NCI-H1417 treated with DMSO at 0.1 percent for 48 hours (cell line): ENCODE results near the gene TPI1.
A peak's percentile ranks its signal among the peaks of the same experiment; 100 is the strongest.
"Not testable (repeated sequence)": the region's sequence is repeated elsewhere in the genome, so short reads cannot be mapped to it uniquely, and the experiment has no call there.

ENCODE experiments used
- DNase-seq: peaks from one replicate; lab custom pipeline; 2025; lab: John Stamatoyannopoulos, UW

The TPI1 gene

DNA sequence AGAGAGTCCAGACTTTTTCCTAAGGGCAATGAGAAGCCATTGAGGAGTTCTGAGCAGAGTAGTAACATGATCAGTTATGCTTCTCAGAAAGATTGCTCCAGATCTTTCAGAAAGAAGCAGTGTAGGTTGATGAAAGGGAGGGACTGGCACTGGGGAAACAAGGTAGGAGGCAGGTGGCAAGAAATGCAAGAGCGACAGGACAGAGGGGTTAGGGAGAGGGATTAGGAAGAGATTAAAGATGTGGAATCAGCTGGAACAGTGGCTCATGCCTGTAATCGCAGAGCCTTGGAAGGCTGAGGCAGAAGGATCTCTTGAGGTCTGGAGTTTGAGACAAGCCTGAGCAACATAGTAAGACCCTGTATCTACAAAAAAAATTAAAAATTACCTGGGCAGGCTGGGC is 19.7 kb upstream of the TPI1 start:
- DNase-seq = no peak

DNA sequence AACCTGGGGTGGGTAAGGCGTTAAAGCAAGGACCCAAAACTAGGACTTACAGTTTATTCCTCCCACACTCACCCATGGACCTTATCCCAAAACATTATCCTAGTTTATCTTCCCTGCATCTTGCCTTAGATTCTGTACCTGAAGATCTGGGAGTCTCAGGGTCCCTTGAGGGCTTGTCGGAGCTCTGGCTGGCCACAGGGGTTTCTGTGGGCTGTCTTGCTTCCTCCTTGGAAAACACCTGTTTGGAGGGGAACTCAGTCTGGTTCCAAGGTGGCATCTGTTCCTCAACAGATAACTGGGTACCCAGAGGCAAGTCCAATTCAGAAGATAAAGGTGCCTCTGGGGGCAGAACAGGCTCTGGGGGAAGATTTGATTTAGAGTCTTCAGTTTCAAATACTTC is 17.9 kb upstream of the TPI1 start:
- no peak for DNase-seq

DNA sequence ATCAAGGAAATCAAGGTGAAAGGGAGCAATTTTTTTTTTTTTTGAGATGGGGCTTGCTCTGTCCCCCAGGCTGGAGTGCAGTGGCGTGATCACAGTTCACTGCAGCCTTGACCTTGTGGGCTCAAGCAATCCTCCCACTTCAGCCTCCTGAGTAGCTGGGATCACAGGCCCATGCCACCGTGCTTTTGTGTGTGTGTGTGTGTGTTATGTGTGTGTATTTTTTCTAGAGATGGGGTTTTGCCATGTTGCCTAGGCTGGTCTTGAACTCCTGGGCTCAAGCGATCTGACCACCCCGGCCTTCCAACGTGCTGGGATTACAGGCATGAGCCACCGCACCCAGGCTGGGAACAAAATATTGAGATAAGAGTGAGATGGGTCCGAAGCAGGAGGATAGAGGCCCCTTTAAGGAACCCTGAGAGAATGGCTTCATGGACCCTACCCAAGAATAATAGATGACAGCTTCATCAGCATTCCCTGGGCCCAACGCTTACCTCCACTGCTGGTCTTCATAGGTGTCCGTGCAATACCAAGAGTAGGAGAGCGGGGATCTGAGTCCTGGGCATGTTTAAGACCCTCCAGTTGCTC is 17.3 kb upstream of the TPI1 start:
- DNase-seq = no peak

DNA sequence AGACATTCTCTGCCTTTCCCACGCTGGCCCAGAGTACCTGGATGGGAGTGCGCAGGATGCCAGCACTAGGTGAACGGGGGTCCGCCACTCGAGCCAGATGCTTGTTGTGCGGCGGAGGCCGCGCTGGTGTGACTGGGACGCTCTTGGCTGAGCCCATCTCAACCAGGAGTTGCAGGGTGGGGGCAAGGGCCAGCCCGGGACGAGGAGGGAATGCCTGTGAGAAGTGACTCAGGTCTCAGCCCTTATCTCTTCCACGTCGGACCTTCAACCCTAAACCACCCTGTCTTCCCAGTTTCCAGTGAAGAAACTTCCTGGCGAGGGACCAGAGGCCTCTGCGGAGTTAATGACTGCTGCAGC is 16.6 kb upstream of the TPI1 start:
- no peak for DNase-seq

DNA sequence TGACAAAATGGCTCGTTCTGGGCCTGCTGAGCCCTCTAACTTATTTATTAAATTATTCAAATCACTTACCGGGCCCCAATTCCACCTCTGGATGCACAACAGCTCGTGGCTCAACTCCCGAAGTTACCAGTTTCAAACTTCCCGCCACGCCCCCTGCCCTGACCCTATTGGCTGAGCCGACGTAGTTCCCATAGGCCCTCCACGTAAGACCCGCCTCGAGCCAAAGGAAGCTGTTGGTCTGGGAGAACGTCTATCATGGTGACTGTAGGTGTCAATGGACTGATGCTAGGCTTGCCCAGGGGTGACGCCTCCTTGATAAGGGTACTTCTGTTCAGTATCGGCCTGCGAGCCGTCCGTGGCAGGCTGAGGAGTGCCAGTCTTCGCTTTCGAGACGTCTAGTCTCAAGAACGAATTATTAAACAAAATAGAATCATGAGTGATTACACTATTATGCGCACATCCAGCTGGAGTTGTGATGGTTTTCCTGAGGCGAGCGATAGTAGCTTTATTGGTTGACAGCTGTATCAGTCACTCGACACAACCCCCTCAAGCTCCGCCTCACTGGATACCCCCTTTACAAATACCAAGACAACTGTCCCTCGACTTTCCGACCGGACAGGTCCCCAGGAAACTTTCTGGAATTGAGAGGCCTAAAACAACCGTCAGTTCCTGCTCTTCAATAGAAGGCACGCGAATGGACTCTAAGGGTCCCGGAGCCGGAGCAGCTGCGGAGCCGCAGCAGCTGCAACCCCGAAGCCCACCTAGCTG is 16.0 kb upstream of the TPI1 start, which contains the start of gene CDCA3:
Gene CDCA3, minus strand, starts transcription at position 134 of the 768 bp plus-strand sequence. CDS start 334 bp downstream, outside the sequence.
- peak; percentile 90 for DNase-seq

DNA sequence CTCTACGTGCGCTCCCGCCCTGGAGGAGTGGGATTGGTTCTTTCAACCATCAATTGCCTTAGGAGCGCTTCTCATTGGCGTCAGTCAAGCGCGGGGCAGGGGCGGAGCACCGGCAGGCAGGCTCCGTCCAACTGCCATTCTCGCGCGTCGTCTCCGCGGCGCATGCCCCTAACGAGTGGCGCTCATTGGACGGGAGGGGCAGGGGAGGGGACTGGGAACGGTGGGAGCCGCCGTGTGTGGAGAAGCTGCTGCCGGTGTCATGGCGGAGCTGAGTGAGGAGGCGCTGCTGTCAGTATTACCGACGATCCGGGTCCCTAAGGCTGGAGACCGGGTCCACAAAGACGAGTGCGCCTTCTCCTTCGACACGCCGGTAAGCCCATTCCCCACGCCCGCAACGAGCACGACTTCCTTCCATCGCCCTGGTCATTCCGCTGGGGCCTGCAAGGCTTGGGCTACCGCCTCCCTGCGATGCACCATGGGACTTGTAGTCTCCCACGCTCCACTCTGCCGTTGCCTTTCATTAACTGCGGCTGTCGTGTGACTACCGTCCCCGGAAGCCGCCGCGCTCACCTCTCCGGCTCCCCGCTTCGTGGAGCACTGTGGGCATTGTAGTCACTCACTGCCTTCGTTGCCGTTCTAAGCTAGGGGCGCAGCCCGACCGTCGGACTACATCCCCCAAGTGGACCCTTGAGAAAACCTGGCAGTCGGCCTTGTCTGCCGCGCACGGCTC is 15.2 kb upstream of the TPI1 start, which contains the start of gene USP5:
Gene USP5, plus strand, starts transcription at position 230 of the 730 bp plus-strand sequence. Its CDS starts 30 bp downstream, at position 260.
- DNase-seq = peak; percentile 98

DNA sequence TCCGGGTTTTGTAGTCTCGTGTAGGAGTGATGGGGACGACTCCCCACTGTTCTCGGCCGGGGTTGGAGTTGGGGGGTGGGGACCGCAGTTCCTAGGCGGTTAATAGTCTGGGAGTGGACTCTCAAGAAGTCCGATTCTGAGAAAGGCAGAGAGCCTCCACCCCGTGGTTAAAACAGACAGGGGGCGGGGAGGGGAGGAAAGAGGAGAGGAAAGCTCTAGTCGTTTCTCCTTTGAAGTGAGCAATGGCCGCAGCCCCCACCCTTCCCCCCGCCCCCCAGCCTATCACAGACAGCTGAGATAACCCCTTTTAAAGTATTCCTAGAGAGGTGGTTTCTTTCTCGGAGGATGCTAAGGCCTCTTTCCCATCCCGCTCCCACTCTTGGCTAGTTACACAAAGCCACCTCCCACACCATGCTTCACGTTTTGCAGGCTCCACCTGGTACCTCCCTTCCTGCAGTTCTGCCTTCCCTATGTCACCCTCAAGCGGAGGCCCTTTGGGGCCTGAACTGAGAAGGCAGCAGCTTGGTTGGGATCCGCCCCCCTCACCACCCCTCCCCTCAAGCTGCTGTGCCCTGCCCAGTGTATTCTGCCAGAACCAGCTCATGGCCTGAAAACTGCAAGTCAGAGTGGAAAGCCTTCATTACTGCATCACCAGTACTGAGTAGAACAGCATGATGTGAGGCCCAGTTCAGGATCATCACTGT is 14.5 kb upstream of the TPI1 start:
- no peak for DNase-seq

DNA sequence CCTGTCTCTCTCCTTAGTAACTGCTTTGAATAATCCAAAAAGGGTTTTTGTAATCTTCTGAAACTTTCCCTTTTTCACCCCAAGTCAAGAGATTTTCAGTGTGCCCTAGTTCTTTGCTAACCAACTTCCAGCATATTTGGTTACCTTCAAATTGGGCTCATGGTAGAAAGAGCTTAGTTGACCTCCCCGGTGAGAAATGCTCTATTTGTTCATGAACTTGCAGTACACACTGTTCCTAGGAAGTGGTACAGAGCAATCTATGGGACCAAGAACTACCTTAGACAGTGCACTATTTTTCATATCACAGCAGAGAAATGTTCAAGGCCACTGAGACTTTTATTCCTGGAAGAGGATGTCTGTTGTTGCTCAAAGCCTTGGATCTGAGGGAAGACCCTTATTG is 13.7 kb upstream of the TPI1 start:
- DNase-seq = no peak

DNA sequence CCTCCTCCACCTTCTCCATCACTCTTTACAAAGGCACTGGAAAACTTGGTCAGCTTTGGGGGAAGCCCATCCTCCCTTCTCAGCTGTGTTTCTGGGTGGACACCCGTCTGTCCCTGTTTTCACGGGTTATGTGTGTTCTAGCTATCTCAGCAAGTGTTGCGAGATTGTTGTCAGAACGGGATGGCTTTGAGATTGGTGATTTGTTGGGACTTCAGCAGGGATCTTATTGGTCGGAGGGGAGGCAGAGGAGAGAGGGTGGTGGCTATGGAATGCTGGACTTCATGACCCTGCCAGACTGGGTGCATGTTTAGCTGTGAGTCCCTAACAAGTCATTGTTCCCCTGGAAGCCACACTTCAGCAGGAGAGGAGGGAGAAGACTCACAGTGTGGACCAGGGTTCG is 13.3 kb upstream of the TPI1 start:
- no peak for DNase-seq

DNA sequence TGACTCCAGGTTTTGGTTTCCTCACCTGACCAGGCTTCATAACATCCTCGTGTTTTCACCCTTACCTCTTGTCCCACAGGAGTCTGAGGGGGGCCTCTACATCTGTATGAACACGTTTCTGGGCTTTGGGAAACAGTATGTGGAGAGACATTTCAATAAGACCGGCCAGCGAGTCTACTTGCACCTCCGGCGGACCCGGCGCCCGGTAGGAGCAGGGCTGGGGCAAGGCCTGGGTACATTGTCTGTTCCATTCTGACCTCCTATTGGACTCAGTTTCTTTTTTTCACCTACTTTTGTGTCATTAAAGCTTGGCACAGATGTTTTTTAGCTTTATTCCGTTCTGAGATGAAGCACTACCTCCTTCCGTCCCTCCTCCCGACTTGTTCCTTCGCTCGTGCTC is 12.0 kb upstream of the TPI1 start:
- no peak for DNase-seq

DNA sequence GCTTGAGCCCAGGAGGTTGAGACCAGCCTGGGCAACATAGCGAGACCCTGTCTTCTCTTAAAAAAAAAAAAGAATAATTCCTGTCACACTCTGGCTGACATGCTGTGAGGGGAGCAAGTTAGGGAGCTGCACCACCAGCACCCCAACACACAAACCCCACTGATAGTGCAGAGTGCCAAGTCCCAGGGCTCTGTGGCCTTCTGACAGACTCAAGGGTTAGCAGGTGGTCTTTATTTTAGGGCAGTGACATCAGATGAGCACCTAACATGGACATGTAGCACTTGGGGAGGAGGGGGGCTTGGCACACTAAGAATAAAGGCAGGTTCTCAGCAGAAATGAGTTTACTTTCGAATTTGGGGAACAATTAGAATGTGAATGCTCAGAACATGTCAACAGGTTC is 8.5 kb upstream of the TPI1 start:
- no peak for DNase-seq

DNA sequence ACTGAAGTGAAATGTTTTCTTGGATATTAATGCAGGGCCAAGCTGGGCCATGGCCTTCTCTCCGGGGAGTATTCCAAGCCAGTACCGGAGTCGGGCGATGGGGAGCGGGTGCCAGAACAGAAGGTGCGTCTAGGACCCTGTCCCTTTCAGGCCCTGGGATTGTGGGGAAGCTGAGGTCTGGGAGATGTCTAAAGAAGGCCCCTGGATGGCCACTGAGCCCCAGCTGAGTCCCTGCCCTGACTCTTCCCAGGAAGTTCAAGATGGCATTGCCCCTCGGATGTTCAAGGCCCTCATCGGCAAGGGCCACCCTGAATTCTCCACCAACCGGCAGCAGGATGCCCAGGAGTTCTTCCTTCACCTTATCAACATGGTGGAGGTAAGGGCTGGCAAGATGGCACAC is 7.2 kb upstream of the TPI1 start:
- DNase-seq = no peak

DNA sequence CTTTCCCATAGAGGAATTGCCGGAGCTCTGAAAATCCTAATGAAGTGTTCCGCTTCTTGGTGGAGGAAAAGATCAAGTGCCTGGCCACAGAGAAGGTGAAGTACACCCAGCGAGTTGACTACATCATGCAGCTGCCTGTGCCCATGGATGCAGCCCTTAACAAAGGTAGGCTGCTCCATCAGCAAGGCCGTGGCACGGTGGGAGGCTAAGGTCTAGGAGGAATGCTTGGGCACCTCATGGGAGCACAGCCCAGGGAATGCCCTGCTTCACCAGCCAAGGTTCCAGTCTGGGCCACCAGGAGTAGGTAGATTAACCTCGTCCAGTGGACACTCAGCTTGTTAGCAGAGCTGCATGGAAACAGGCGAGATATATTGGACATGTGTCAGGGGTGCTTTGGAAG is 6.4 kb upstream of the TPI1 start:
- DNase-seq = no peak

DNA sequence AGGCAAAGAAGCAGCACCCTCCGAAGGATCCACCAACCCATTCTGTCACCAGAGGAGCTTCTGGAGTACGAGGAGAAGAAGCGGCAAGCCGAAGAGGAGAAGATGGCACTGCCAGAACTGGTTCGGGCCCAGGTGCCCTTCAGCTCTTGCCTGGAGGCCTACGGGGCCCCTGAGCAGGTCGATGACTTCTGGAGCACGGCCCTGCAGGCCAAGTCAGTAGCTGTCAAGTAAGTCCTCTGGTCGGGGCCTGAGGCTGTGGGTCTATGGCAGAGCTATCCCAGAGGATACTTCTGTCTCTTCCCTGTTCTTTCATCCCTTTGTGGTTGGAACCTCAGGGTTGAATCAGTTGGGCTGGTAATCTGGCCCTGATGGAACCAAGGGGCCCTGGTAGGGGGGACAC is 5.9 kb upstream of the TPI1 start:
- no peak for DNase-seq

DNA sequence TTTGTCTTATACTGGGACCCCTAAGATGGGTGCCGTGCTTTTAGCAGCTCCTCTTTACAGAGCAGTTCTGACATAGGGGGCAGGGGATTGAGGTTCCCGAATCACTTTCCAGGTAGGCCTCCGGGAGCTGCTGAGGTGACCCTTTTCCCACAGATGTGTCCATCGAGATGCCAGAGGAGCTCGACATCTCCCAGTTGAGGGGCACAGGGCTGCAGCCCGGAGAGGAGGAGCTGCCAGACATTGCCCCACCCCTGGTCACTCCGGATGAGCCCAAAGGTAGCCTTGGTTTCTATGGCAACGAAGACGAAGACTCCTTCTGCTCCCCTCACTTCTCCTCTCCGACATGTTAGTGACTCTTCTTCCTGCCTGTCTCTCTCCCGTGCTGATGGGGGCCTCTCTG is 4.3 kb upstream of the TPI1 start:
- DNase-seq = no peak

DNA sequence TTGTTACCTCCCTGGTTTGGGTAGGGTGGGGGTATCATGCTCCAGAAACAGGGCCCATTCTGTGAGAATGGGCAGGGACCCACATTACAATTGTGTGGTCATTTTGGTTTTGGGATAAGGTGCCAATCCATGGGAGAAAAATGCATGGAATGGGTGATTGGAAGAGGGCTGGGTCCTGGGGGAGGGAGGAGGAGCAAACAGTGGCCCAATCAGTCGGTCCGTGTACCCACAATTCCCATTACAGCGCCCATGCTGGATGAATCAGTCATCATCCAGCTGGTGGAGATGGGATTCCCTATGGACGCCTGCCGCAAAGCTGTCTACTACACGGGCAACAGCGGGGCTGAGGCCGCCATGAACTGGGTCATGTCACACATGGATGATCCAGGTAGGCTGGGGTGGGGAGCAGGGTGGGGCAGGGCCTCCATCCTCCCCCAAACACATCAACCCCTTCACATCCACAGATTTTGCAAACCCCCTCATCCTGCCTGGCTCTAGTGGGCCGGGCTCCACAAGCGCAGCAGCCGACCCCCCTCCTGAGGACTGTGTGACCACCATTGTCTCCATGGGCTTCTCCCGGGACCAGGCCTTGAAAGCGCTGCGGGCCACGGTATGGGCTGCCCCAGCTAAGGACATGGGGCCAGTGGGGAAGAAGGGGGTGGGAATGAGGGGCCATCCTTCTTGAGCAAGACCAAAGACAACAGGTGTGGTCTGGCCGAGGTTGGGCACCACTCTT is 3.6 kb upstream of the TPI1 start:
- no peak for DNase-seq

DNA sequence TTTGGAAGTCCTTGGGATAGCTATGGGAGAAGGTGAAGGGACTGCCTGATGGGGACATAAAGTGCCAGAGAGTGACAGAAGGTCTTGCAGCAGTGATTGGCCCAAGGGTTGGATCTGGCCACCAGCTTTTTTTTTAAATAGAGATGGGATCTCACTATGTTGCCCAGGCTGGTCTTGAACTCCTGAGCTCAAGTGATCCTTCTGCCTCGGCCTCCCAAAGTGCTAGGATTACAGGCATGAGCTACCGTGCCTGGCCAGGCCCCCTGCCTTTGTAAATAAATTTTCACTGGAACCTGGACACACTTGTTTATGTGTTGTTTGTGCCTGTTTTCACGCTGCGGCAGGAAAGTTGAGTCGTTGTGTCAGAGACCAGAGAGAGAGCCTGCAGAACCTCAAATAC is 2.0 kb upstream of the TPI1 start:
- DNase-seq = not testable (repeated sequence)

DNA sequence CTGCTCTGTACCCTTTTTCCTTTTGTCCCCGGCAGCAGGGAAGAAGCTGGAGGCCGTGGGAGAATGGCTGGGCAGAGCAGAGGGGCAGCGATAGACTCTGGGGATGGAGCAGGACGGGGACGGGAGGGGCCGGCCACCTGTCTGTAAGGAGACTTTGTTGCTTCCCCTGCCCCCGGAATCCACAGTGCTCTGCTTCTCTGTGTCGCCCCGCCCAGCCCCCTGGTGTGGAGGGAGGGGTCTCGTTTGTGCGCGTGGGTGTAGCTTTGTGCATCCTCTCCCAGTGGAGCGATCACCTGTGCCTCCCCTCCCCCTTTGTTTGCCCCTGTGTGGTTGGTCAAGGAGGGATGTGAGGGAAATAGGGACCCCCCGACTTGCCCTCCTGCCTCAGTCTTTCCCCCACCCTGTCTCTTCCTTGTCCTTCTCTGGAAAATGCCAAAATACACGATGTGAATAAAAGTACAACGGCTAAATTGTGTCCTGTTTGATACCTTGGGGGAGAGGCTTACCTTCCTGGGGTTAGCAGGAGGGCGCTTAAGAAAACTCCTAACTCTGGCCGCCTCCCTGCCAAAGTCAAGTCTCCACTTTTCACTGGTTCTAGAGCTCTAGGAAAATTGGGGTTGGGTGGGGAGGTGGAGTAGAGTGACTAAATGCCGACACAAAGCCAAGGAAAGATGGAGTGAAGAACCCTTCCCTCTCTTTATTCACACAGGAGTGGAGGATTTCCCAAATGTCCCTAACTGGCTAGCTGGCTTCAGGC is 990 bp upstream of the TPI1 start:
- no peak for DNase-seq

DNA sequence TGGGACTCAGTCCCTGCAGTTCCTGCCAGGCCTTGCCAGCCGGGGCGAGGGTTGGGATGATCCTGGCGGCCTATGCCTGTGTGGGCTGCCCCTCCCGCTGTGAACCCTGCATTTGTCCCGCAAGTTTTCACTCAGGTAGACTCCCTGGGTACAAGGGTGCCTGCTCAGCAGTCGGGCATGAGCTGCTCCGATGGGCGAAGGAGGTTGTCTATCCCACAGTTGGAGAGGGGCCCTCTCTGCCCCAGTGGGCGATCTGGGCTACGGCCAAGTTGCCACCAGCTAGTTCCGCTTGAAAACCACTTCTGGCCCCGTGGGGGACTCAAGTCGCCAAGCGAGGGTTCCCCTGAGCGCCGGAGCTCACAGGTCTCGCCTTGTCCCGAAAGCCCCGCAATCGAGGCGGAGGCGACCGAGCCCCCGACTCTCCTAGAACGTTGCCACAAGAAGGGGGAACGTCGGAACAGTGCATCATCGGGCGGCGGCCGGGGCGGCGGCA is 365 bp upstream of the TPI1 start:
- DNase-seq = no peak

DNA sequence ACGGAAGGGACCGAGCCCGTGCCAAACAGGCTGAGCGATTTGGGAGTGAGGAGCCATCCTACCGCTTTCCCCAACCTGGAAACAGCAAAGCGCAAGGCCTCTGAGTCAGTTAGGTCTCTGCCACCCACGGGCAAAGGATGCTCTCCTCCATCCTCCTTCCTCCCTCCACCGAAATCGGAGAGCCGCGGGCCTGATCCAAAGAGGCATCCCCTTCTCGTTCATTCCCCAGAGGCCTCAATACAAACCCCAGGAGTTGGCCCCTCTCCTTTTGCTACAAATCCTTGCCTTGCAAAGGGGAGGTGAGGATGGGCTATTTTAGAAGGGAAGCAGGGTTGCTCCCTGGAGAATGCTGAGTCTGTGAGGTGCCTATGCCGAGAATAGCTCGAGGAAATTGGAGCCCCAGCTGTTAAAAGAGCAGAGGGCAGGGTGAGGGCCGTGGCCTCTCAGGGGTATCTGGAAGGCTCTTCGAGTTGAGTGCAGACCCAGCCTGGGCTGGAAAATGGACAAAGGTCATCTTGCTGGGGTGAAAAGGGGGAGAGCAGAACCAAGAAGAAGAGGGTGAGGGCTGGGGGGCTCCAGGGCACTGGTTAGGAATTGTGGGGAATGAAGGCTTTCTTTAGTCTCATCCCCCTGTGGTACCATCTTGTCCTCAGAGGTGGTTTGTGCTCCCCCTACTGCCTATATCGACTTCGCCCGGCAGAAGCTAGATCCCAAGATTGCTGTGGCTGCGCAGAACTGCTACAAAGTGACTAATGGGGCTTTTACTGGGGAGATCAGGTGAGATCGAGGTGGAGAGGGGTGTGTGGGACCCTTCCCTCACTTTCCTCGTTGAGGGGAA is 1.1 kb downstream of the TPI1 start:
- DNase-seq = no peak
